GM10266 (cell line): Measurements from ENCODE around the gene AMOTL2.
A peak's percentile ranks its signal among the peaks of the same experiment; 100 is the strongest.

ENCODE experiments used
- DNase-seq: peaks from one replicate; pipeline ENCODE4 v3.0.0; 2012; ENCODE audit errors: extremely low spot score
- TF ChIP-seq, protein P1 (sequence below): IDR thresholded peaks from 2 replicates; pipeline ENCODE4 v1.5.1; 2012; ENCODE audit warnings: mild to moderate bottlenecking, low read depth; ENCODE audit not compliant: control insufficient read depth, insufficient read depth; ENCODE audit errors: missing control alignments

AMOTL2 gene

GRCh38 chr3:134312072-134312872 is 62.0 kb downstream of the AMOTL2 start:
- TF ChIP-seq, protein P1, sequence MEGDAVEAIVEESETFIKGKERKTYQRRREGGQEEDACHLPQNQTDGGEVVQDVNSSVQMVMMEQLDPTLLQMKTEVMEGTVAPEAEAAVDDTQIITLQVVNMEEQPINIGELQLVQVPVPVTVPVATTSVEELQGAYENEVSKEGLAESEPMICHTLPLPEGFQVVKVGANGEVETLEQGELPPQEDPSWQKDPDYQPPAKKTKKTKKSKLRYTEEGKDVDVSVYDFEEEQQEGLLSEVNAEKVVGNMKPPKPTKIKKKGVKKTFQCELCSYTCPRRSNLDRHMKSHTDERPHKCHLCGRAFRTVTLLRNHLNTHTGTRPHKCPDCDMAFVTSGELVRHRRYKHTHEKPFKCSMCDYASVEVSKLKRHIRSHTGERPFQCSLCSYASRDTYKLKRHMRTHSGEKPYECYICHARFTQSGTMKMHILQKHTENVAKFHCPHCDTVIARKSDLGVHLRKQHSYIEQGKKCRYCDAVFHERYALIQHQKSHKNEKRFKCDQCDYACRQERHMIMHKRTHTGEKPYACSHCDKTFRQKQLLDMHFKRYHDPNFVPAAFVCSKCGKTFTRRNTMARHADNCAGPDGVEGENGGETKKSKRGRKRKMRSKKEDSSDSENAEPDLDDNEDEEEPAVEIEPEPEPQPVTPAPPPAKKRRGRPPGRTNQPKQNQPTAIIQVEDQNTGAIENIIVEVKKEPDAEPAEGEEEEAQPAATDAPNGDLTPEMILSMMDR: no peak
- no peak for DNase-seq

DNA sequence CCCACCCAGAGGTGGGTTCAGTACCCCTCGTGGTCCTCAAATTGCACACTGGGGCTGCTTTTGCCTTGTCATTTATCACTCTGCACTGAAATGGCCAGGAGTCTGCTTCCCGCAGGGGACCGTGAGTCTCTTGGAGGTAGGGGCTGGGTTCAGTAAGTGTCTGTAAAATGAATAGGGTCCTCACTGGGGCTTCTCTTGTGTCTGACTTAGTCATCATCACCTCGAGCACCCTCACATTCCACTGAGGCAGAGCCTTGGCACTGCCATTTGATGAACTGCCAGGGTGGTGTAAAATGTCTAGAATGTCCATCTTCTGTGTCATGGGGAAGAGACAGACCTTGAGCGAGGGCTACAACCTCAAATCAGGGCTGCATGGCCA is 62.6 kb downstream of the AMOTL2 start:
- DNase-seq: no peak
- TF ChIP-seq, protein P1: no peak

GRCh38 chr3:134311265-134311664 is 63.0 kb downstream of the AMOTL2 start:
- TF ChIP-seq, protein P1: no peak
- no peak for DNase-seq

GRCh38 chr3:134309987-134310700 is 64.1 kb downstream of the AMOTL2 start:
- no peak for DNase-seq
- TF ChIP-seq, protein P1: no peak

GRCh38 chr3:134308350-134308891 is 65.8 kb downstream of the AMOTL2 start:
- peak; percentile 76 for DNase-seq
- TF ChIP-seq, protein P1: peak; percentile 96

- TF ChIP-seq, protein P1: no peak
- DNase-seq: no peak
Observed at GRCh38 chr3:134307425-134307824, 66.8 kb downstream of the AMOTL2 start.
